Measurements from ENCODE around the gene CTDP1.
"Not testable (repeated sequence)": the region's sequence is repeated elsewhere in the genome, so short reads cannot be mapped to it uniquely, and the experiment has no call there.

CTDP1 gene

GRCh38 chr18:79681484-79682387, 2.1 kb downstream of the CTDP1 start:
- DNase-seq (ENCODE audit: low read depth, low spot score) = no peak

GRCh38 chr18:79682481-79682880, 2.9 kb downstream of the CTDP1 start:
- no peak for DNase-seq (ENCODE audit: low read depth, low spot score)

GRCh38 chr18:79682894-79683625, 3.5 kb downstream of the CTDP1 start:
- no peak for DNase-seq (ENCODE audit: low read depth, low spot score)

- no peak for DNase-seq (ENCODE audit: low read depth, low spot score)
These were observed 4.2 kb downstream of the CTDP1 start for GRCh38 chr18:79683626-79684282.

- DNase-seq (ENCODE audit: low read depth, low spot score) = no peak
These were observed 4.7 kb downstream of the CTDP1 start for GRCh38 chr18:79684283-79684631.

- no peak for DNase-seq (ENCODE audit: low read depth, low spot score)
These were observed 5.2 kb downstream of the CTDP1 start for GRCh38 chr18:79684787-79685186.

- no peak for DNase-seq (ENCODE audit: low read depth, low spot score)
These were observed 5.7 kb downstream of the CTDP1 start for GRCh38 chr18:79685281-79685680.

- DNase-seq (ENCODE audit: low read depth, low spot score) = no peak
These were observed 6.4 kb downstream of the CTDP1 start for GRCh38 chr18:79685971-79686370.

- DNase-seq (ENCODE audit: low read depth, low spot score) = peak; percentile 36
These were observed 8.2 kb downstream of the CTDP1 start for GRCh38 chr18:79687806-79688205.

GRCh38 chr18:79690071-79690470, 10.5 kb downstream of the CTDP1 start:
- DNase-seq (ENCODE audit: low read depth, low spot score) = no peak

- DNase-seq (ENCODE audit: low read depth, low spot score) = no peak
These were observed 11.2 kb downstream of the CTDP1 start for GRCh38 chr18:79690586-79691482.

GRCh38 chr18:79692056-79692455, 12.5 kb downstream of the CTDP1 start:
- DNase-seq (ENCODE audit: low read depth, low spot score) = no peak

GRCh38 chr18:79692886-79693285, 13.3 kb downstream of the CTDP1 start:
- no peak for DNase-seq (ENCODE audit: low read depth, low spot score)

- DNase-seq (ENCODE audit: low read depth, low spot score) = peak; percentile 53
These were observed 14.1 kb downstream of the CTDP1 start for GRCh38 chr18:79693561-79694205.

- not testable (repeated sequence) for DNase-seq (ENCODE audit: low read depth, low spot score)
These were observed 14.7 kb downstream of the CTDP1 start for GRCh38 chr18:79694206-79694894.

GRCh38 chr18:79694895-79695213, 15.3 kb downstream of the CTDP1 start:
- DNase-seq (ENCODE audit: low read depth, low spot score) = no peak

GRCh38 chr18:79695269-79695668, 15.7 kb downstream of the CTDP1 start:
- peak; percentile 42 for DNase-seq (ENCODE audit: low read depth, low spot score)

GRCh38 chr18:79695856-79696850, 16.6 kb downstream of the CTDP1 start:
- no peak for DNase-seq (ENCODE audit: low read depth, low spot score)

- no peak for DNase-seq (ENCODE audit: low read depth, low spot score)
These were observed 17.6 kb downstream of the CTDP1 start for GRCh38 chr18:79697178-79697577.
